Fibroblast of lung (primary cell): Measurements from ENCODE around the gene TMEM266.
"Not testable (repeated sequence)": the region's sequence is repeated elsewhere in the genome, so short reads cannot be mapped to it uniquely, and the experiment has no call there.

ENCODE experiments used
- CTCF ChIP-seq, 2 donors: IDR thresholded peaks in 1 of 2; conservative IDR thresholded peaks in 1 of 2; 1 replicate in 1 of 2; 2 replicates in 1 of 2; pipeline ENCODE4 v1.5.1; 2011 to 2012; ENCODE audit warnings: low read length in 2 of 2, control low read depth in 1 of 2, inconsistent platforms in 1 of 2, low read depth in 1 of 2, mild to moderate bottlenecking in 1 of 2
- EZH2 ChIP-seq: IDR thresholded peaks from 2 replicates; pipeline ENCODE4 v1.5.1; 2012; ENCODE audit warnings: low read length, control low read depth, mild to moderate bottlenecking; ENCODE audit errors: missing control alignments

- not testable (repeated sequence) for TF ChIP-seq CTCF (conservative IDR thresholded peaks at IDR 0.05 in 1 of 2, IDR thresholded peaks at IDR 0.05 in 1 of 2; ENCODE audit: low read depth in 1 of 2, low read length in 2 of 2); EZH2
Observed at GRCh38 chr15:76013470-76013869, 46.3 kb upstream of the TMEM266 start.
